HG03354 (cell line): ENCODE measurements around the gene PTAFR.
A peak's percentile ranks its signal among the peaks of the same experiment; 100 is the strongest.

Experiments used
- ATAC-seq: cut with Tn5 transposase; IDR thresholded peaks from one replicate; pipeline ENCODE4 v1.9.1; 2021; ENCODE audit warnings: mild to moderate bottlenecking; ENCODE audit not compliant: unreplicated experiment, poor library complexity, severe bottlenecking

PTAFR gene

DNA sequence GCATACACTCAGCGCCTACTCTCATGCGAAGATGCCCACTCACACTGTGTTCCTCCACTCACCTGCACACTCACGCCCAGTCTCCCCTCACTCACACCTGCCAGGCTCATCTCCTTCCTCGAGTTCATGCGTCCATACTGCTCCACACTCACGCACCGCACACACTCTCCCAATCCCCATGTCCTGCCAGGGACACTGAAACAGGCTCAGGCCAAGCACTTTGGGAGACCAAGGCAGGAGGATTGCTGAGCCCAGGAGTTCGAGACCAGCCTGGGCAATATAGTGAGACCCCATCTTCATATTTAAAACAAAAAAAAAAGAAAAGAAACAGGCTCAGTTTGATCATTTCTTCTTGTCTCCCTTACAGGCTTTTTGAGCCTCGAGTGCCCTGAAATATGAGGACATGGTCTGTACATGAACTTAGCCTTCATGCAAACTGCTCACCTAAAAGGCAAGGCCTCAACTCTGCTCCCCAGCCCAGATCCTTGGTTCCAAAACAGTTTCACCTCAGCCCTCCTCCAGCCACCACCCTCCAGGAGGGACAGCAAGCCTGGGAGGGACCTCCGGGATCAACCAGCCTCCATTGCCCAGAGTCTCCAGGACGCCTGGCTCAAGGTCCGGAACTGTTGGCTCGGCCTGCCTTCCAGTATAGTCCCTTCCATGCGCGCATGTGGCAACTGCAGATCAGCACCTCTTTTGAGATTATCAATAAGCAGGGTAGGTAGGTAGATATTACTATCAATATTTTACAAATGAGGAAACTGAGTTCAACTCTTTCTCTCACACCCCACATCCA lies 2.4 kb upstream of the PTAFR start:
- ATAC-seq, result no peak

DNA sequence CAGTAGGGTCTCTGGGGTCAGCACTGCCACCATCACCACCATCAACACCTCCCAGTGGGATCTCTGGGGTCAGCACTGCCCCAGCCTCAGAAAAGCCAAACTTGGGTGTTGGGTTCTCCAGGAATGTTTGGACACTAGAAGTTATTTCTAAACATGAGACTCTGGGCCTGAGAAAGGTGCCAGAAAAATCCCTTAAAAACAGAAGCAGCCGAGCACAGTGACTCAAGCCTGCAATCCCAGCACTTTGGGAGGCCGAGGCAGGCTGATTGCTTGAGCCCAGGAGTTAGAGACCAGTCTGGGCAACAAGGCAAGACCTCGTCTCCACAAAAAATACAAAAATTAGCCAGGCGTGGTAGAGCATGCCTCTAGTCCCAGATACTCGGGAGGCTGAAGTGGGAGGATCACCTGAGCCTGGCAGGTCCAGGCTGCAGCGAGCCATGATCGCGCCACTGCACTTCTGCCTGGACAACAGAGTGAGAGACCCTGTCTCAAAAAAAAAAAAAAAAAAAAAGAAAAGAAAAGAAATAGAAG lies 470 bp downstream of the PTAFR start:
- ATAC-seq, result no peak

DNA sequence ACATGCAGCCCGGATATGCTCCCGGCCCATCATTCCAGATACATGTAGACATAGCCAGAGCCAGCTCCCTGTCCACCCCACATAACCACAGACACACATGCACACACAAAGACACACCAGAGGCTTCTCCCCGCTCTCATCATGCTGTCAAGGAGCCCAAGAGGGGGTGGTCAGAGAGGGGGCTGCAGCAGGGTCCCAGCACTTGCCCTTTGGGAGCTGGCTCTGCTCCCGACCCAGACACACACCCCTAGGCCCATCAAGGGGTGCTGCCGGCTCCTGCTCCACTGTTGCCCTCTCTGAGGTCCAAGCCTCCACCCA lies 2.6 kb downstream of the PTAFR start:
- ATAC-seq, result no peak

DNA sequence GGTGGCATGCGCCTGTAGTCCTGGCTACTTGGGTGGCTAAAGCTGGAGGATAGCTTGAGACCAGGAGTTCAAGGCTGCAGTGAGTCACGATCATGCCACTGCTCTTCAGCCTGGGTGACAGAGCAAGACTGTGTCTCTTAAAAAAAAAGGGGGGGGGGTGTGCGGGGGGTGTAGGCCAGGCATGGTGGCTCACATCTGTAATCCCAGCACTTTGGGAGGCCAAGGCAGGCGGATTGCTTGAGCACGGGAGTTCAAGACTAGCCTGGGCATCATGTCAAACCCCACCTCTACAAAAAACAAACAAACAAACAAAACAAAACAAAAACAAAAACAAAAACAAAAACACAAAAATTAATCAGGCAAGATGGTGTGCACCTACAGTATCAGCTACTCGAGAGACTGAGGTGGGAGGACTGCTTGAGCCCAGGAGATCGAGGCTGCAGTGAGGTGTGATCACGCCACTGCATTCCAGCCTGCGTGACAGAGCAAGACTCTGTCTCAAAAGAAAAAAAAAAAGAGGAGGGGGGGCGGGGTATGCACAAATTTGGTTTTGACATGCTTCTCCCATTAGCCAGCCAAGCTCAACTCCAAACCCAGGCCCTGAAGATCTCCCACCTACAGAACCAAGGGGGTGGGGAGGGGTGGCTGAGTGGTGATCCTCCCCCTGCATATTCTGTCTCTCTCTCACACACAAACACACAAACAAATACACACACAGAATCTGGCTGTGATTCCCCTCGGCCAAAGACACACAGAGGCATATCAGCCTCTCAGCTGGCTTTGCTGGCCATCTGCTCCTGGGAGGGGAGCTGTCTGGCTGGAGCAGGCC lies 3.1 kb downstream of the PTAFR start:
- ATAC-seq, result no peak

DNA sequence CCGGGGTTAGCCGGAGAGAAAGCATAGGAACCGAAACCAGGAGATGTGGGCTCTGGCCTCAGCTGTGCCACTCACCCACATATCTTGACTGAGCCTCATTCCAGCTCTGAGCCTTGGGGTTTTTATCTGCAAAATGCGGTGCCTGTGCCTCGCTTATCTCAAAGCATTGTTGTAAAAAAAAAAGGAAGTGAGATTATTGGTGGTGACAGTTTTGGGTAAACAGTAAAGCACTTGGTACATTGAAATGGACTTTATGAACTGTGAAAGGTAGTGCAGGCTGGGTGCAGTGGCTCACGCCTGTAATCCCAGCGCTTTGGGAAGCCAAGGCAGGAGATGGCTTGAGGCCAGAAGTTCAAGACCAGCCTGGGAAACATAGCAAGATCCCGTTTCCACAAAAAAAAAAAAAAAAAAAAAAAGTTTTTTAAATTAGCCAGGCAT lies 3.8 kb downstream of the PTAFR start:
- ATAC-seq, result peak; percentile 65

DNA sequence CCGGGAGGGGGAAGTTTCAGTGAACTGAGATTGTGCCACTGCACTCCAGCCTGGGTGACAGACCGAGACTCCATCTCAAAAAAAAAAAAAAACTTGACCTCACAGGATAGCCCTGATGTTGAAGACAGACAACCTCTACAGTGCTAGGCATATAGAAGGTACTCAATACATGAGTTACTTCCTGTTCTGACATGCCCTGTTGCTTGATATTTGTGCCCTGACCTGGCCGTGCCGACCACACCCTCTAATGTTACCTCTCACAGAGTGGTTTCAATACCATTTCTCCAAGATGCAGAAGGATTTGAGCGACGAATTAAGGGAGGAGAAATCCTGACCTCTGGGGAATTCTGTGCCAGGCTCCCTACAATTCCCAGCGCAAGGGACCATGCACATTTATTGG lies 5.2 kb downstream of the PTAFR start:
- no peak for ATAC-seq

DNA sequence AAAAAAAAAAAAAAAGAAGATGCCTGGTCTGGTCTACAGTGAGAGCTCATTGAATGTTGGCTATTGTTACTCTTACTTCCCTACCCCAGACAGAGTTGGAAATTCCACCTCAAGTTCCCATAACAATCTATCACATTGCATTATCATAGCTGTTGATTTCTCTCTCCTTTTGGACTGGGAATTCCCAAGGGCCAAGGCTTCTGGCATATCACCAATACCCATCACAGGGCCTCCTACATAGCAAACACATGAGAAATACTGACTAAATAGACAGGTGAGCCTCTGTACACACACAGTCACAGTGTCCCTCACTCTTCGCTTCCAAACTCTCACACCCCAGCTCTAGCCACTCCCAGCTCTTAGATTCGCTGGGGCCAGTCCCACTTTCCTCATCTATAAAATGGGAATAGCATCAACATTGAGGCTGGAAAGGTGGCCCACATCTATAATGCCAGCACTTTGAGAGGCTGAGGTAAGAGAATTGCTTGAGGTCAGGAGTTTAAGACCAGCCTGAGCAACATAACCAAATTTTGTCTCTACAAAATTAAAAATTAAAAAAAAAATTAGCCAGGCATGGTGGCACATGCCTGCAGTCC lies 6.4 kb downstream of the PTAFR start:
- no peak for ATAC-seq

DNA sequence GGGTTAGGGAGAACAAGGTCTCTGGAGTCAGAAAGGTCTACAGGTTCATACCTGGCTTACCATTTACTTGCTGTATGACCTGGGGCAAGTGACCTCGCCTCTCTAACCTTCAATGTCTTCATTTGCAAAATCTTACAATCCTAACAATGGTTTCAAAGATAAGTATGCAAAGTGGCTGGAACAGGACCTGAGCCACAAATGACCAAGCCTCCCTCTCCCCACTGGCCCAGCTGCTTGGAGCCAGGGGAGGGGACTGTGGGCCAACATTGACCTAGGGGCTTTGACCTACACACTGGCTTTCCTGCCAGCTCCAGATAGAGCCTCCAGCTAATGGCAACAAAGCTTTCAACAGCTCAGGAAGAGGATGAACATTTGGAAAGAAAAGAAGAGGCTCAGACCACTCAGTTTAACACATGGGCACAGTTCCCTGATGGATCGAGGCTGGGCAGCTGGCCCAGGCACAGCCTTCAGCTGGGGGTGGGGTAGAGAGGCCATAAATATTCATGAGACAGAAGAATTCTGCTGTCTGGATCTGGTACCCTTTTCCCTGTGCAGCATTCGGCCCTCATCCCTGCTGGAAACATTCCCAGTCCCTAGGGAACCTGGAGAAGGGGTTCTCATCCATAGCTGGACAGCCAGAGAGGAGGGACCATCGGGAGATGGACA lies 12.9 kb downstream of the PTAFR start:
- ATAC-seq, result no peak

DNA sequence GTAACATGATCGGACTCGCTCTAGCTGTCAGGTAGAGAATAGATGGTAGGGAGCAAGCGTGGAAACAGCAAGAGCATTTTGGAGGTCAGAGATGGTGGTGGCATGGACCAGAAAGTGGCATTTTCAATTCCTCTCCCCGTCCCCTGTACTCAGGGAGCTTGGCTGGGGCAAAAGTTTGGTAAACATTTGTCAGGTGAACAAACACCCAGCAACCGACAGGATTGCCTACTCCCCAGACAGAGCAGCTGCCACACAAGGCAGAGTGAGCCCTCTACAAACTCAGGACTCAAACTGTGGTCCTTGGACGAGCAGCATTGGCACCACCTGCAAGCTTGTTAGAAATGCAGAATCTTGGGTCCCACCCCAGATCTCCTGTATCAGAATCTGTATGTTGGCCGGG lies 14.3 kb downstream of the PTAFR start:
- ATAC-seq, result no peak

DNA sequence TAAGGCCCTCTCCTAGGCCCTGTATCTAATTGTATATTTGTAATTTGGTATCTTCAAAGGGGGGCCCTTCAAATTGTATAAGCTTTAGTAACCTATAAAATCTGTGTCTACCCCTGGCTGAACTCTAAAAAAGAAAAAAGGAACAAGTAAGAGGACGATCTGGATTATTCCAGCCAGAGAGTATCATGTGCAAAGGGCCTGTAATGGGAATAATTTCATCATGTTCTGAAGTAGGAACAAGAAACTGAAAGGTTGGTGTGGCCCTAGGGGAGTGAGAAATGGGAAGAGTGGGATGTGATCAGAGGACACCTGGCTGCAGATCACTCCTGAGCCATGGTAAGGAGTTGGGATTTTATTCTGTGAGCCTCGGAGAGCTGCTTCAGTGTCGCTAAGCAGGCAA lies 14.7 kb downstream of the PTAFR start:
- no peak for ATAC-seq

DNA sequence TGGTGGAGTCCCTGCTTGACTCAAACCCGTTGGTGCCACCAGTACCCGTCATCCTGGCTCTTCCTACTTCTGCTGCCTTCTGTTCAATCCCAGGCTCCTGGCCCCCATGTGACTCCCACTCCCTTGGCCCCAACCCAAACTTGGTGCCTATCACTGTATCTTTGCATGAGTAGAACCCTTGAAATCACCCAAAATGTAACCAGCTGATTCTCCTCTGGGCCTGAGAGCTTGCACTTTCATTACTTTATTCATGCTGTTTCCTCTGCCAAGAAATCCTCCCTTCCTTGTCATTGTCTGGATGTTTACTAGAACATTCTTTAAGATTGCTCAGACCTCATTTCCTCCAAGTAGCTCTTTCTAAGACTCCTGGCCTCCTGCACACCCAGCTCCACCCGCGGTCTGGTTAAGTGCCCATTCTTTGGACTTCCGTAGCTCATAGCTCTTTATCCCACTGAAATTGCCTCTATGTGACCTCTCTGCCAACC lies 15.7 kb downstream of the PTAFR start:
- ATAC-seq, result no peak

DNA sequence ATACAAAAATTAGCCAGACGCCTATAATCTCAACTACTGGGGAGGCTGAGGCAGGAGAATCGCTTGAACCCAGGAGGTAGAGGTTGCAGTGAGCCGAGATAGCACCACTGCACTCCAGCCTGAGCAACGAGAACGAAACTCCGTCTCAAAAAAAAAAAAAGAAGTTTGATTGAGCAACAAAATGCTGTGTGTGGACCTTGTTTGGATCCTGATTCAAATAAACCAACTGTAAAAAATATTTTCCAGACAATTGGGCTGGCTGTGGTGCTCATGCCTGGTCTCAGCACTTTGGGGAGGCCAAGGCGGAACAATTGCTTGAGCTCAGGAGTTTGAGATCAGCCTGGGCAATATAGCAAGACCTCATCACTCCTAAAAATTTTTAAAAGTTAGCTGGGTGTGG lies 16.8 kb downstream of the PTAFR start:
- no peak for ATAC-seq

DNA sequence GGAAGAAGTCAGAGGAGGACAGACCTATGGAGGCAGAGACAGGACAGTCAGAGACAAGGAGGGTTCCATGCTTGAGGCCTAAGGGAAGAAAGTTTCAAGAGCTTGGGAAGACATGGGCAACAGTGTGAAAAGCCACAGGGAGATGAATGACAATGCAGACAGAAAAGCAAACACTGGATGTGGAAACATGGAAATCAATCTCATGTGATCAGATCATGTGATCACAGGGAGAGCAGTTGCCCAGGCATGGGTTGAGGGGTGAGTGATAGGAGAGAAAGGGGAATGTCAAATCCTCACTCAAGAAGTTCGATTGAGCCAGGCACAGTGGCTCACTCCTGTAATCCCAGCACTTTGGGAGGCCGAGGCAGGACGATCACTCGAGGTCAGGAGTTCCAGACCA lies 17.2 kb downstream of the PTAFR start:
- no peak for ATAC-seq

DNA sequence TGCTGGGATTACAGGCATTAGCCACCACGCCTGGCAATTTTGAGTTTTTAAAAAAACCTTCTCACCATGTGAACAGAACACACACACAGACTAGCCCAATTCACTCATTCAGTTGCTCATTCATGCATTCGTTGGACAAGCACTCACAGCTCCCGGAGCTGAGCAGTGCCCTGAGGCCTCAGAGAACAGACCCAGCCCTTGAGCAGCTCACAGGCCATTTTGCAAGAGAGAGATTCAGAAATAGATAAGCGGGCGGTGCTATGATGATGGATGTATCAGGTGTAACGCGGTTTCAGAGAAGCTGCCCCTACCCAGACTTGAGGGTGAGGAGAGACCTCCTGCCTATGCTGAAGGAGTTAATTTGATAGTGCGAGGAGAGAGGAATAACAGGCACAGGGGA lies 18.6 kb downstream of the PTAFR start:
- ATAC-seq, result no peak

DNA sequence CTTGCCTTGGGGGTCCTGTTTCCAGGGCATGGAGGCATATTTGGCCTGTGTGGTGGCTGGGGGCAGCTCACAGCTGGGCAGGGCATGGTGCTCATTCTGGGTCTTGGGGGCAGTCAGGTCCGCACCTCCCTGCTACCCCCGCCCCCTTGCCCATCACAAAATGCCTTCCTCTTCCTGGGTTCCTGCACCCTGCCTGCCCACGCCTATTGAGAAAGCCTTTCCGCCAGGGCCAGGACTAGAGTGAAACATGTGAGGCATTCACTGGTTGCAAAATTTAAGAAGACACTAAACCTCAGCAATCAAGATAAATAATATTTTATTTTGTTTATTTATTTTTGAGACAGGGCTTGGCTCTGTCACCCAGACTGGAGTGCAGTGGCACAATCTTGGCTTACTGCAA lies 19.7 kb downstream of the PTAFR start:
- no peak for ATAC-seq

DNA sequence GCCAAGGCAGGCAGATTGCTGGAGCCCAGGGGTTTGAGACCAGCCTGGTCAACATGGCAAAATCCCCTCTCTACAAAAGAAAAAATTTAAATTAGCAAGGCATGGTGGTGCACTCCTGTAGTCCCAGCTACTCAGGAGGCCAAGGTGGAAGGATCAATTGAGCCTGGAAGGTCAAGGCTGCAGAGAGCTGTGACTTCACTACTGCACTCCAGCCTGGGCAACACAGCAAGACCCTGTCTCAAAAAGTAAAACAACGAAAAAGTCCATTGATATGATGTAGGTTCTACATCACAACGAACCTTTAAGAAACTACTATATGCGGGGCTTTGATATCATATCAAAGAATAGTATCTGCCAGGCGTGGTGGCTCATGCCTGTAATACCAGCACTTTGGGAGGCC lies 20.9 kb downstream of the PTAFR start:
- ATAC-seq, result no peak

DNA sequence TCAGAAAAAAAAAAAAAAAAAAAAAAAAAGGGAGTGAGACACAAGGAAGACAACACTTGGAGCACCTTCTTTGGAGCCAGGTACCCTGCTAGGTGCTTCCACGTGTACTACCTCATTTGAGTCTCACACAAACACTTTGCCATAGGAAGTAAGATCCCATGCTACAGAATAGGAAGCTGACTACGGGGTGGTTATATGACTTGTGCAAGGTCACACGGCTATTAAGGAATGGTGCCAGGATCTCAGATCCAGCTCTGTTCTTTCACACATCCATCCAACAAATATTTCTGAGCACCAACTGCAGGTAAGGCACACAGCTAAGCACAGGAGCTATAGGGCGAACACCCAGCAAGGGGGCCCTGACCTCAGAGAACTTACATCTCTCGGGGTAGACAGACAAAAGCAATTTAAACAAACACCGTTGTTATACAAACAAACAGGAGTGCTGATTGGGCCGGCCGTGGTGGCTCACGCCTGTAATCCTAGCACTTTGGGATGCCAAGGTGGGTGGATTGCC lies 22.4 kb downstream of the PTAFR start:
- ATAC-seq, result no peak

DNA sequence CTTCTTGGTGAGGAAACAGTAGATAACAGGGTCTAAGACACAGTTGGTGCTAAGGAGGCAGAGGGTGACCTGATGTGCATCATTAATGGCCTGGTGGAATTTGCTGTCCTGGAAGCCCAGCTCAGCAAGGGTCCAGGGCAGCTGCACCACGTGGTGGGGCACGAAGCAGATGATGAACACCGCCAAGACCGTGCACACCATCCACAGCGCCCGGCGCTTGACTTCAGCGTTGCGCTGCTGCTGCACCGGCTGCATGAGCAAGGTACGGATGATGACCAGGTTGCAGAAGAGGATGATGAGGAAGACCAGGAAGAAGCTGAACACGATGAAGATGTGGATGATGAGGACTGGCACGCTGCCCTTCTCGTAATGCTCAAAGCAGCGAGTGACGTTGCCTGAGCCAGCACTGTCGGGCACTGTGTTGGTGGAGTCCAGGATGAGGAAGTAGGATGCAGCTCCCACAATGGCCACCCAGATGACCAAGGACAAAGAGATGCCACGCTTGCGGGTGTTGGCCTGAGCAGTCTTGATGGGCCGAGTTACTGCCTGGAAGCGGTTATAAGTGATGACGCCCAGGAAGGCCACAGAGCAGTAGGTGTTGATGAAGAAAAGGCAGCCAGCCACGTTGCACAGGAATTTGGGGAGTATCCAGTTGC lies 26.2 kb downstream of the PTAFR start:
- ATAC-seq, result no peak

DNA sequence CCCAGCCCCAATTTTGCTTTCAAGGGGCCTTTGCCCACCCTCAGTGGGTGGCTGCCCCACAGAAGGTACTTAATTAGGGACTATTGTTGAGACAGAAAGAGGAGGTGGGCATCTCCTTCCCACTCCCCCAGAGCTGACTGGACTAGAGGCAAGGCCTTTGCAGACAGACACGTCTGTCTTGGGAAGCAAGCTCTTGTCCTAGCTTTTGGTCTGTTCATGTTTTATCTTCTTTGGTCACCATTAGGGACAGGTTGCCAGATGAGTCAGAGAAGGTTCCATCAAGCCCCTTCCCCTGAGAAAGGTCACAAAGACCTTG lies 27.7 kb downstream of the PTAFR start:
- no peak for ATAC-seq
